Hepatocyte (in vitro differentiated cells): ENCODE results near the gene C20orf144.

ENCODE experiments used
- CTCF ChIP-seq: fragments of 200-600 bp; sonication (generic); IDR thresholded peaks from 2 replicates; pipeline ENCODE4 v1.5.1; 2016; ENCODE audit warnings: antibody characterized with exemption, mild to moderate bottlenecking; ENCODE audit not compliant: poor library complexity
- EZH2 ChIP-seq: fragments of 200-600 bp; sonication (generic); IDR thresholded peaks from 2 replicates; pipeline ENCODE4 v1.6.1; 2016; ENCODE audit warnings: antibody characterized with exemption, mild to moderate bottlenecking, borderline replicate concordance
- EZH2phosphoT487 ChIP-seq: fragments of 200-600 bp; sonication (generic); IDR thresholded peaks from one replicate; pipeline ENCODE4 v1.6.1; 2018; ENCODE audit warnings: antibody characterized with exemption, mild to moderate bottlenecking, low read depth, moderate library complexity; ENCODE audit not compliant: unreplicated experiment, severe bottlenecking

GRCh38 chr20:33659341-33660034, 2.6 kb upstream of the C20orf144 start:
- TF ChIP-seq CTCF (no peak), EZH2 (no peak), EZH2phosphoT487 (no peak)
